Measurements from ENCODE around the gene USH2A.
A peak's percentile ranks its signal among the peaks of the same experiment; 100 is the strongest.
"Not testable (repeated sequence)": the region's sequence is repeated elsewhere in the genome, so short reads cannot be mapped to it uniquely, and the experiment has no call there.

The USH2A gene

DNA sequence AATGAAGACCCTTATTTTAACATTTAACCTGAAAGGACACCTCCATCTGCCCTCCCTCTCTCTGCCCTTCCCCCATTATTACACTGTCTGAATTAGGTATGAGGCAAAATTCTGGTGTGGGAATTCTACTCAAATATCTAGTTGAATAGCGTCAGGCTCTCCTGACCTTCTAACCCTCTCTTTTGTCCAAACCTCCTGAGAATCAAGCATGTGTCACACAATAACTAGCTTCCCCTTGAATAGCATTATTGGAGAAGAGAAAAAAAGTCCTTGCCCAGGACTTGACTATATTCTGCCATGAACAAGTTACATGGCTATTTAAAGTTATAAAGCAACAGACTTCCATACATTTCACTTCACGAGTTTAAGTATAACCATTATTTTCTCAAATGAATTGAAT, 35.5 kb downstream of the USH2A start:
- no peak for DNase-seq

DNA sequence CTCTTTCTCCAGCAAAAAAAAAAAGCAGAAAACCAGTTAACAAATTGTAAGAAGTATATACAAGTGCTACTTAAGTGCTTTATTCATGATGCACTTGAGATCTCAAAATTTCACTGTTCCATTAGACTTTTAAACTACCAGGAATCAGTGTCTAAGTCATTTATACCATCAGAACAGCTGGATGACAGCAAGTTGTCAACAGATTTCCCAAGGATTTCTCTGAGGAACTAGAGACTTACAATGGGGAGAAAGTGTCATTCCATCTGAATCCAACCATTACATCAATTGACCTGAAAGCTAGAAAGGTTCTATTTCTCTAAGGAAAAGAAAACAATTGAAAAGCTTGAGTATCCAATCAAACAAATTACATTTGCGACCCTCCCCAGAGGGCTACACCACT, 43.8 kb downstream of the USH2A start:
- no peak for DNase-seq

DNA sequence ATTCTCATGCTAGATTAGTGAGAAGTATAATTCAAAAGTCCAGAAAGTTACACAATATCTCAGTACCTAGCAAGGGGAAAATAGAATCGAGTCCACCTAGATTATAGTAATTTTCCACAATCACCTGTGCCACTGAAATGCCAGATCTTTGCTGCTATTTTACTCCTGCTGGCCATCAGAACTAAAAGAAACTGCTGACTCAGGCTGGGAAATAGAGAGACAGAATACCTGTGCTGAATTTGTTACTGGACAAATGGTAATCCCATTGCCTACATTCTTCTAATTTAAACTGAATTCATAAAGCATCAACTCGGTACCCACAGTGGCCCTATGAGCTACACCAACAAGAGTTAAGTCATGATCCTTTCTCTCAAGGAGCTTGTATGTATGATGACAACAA, 55.0 kb downstream of the USH2A start:
- DNase-seq, result no peak

DNA sequence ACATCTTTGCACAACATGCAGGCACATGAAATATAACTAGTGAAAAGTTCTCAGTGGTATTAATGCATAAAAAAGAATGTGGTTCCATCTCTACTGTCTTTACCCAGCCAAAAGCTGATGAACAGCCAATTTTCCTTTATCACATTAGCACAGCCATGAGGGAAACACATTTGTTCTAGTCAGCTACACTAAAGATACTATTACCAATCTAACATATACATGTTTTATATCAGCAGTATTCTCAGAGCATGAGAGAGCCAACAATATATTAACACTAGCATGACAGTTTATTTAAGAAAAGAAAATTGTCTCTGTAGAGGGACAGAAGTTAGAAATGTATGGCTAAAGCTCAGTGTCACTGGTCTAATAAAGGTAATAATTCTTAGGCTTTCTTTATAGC, 56.3 kb downstream of the USH2A start:
- DNase-seq, result no peak

DNA sequence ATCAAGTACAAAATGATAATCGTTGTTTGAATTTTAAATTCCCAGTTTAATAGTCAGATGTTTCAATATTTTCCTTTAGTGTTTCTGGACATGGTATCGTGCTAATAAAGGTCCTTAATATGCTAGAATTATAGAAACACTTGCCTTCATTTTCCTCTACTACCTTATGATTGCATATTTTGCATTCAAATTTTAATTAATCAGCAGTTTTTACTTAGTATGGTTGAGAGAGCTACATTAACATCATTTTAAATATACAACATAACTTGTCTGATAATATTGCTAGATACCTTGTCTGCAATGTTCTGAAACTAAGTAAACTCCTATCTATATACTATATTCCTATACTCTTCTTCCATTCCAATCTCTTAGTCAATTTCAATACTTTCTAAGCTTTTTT, 66.3 kb downstream of the USH2A start:
- no peak for DNase-seq

DNA sequence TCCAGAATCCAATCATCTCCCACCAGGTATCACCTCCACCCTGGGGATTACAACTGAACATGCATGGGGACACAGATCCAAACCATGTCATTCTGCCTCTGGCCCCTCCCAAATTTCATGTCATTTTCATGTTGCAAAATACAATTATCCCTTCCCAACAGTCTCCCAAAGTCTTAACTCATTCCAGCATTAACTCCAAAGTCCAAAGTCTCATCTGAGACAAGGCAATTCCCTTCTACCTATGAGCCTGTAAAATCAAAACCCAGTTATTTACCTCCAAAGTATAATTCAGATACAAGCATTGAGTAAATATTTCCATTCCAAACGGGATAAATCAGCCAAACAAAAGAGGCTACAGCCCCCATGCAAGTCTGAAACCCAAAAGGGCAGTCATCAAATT, 73.1 kb downstream of the USH2A start:
- no peak for DNase-seq

DNA sequence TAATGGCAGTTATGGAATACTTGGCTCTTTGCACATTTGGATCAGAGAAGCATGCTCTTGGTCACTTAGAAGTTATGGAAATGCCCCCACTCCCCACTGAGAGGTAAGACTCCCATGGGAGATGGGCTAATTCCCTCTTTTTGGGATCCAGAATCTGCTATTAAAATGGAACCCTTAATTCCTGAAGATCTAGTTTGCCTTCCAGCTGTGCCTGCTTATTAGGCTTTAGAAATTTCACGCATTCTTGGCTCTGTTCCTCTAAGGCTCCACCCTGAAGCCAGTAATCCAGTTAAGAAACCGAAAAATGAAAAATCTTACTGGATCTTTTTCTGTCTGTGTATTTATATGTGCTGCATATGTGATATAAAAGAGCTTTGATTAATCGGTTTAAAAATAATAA, 76.7 kb downstream of the USH2A start:
- DNase-seq, result no peak

DNA sequence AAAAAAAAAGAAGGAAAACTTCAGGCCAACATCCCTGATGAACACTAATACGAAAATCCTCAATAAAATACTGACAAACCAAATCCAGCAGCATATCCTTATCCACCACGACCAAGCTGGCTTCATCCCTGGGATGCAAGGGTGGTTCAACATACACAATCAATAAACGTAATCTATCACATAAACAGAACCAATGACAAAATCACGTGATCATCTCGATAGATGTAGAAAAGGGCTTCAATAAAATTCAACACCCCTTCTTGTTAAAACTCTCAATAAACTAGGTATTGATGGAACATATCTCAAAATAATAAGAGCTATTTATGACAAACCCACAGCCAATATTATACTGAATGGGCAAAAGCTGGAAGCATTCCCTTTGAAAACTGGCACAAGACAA, 82.7 kb downstream of the USH2A start:
- DNase-seq, result not testable (repeated sequence)

DNA sequence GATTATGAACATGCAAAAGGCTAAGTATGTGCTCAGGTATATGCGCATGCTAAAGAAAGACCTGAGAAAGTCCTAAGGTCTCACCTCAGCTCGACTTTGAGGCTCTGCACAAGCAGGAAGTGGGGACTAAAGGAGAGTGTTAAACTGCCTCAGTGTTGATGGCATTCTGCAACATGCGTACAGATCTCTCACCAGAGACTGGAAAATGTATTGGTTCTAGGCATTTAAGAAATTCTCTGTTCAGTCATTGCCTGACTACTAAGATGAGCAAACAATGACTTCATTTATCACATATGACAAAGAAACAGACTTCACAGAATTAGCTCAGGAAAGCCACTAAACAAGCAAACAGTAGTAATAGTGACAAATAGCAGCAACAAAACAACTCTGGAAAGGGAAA, 90.8 kb downstream of the USH2A start:
- no peak for DNase-seq

DNA sequence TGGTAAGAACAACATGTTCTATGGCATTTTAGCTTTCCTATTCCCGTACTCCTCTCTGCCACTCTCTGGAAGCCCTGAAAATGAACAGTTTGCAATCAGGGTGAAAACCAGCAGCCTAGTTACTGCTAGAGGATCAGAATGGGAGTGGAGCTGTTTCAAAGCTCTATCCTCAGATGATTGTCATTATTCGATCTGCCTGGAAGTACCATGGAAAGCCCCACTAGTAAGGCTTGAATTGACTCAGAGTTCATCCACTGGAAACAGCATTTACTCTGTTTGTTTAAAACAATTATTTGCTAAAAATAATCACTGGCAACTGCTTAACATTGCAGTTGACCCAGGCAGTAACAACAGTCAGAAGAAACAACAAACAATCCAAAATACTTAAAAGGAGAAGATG, 91.2 kb downstream of the USH2A start:
- no peak for DNase-seq

DNA sequence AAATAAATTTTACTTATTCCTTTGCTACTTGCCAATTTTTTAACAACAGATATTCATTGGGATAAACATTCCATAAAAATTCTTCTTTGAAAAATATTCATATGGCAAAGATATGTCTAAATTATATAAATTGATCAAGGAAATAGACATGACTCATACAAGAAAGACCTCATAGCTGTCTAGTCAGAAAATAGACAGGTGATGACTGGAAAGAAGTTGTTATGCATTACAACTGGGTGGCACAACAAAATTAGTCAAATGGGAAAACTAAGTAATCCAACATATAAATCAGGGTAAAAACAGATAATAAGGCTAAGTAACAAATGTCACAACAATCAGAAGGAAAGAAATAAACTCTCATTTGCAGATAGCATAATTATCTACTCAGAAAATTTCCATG, 92.0 kb downstream of the USH2A start:
- DNase-seq, result no peak

DNA sequence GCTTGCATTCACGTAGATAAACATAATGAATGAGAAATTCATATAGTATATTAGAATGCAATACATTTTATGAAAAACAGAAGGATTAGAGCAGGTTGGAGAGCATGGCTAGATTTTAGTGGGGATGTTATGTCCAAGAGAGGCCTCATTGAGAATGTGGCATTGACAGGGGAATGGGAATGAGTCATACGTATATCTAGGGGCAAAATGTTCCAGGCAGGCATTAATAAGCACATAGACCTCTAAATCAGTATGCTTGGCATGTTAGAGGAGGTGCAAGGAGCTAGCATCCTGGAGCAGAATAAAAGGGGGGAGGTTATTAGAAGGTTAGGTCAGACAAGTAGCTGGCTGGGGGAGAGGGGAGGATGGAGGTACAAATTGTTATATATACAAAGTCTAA, 93.0 kb downstream of the USH2A start:
- DNase-seq, result no peak

DNA sequence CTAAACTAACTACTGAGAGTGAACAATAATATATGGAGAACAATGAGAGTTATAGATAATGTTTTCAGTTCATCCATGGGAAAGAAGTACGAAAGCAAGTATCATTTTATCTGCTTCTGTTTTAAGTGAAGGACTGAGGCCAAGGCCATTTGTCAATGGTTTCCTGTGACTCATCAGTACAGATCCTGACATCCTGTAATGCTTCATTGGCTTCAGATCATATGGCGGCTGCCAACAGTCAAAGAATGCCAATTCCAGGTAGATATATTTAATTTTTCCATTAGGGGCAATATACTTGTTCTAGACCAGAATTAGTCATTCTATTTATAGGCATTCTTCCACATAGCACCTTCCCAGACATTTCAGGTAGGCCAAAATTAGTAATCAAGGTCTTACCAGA, 97.3 kb downstream of the USH2A start:
- DNase-seq, result no peak

DNA sequence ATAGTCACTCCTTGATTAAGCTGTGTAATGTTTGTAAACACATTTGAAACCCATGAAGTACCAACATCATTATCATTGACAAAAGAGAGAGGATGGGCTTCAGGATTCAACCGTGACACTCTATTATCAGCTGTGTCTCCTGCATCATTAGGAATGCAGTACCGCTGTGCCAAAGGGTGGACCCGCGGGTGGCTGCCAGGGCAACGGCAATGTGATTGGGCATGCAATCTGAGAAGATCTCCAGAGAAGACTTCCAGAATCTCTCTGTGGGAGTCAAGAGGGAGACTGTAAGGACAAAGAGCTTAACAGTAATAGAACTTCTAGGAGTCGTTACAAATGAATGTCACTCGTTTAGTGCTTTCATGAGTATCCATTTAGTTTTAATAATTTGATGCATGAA, 97.9 kb downstream of the USH2A start:
- DNase-seq, result no peak

DNA sequence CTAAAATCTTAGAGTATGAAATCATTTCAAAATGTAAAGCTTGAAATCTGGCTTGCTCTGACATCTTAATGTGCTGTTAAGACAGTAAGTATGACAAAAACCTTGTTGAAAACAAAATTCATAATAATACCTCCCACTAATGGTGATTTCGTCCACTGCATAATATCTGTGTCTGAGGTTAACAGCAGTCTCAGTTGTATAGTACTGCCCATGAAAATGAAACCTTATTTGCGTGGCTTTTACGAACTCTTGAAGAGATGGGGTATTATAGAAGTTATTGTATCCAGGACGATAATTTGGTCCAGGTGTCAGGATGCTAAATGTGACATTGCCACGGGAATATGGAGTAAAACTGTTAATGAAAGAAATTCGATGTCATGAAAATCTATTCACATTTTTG, 99.9 kb downstream of the USH2A start:
- no peak for DNase-seq

DNA sequence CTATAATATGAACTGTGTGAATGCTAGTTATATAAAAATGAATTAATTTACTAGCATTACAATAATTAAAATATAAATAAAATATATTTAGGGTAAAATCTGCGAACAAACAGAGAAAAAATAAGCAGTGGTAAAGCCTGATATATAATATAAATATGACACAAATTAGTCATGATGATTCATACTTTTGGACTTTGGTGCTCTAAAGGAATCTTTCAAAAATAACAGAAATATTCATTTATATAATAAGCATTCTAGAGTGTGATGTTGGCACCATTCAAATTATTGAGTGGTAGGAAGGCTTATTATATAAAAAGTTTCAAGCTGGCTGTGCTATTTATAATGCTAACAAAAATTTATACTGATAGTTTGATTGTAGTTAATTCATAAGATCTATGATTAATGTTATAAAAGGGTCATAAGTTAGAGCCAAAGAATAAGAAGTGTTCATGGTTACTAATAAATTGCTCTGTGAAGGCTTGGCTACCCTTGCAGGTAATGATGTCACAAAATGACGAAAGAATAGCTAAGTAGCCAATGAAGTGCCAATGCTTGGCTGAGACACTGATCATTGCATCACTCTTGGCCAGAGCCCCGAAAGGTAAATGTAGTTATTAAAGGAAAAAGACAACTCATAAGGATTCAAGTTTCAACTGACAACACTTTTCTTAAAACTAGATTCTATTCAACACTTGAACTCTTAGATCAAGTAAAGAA, 108.7 kb downstream of the USH2A start:
- DNase-seq, result no peak

DNA sequence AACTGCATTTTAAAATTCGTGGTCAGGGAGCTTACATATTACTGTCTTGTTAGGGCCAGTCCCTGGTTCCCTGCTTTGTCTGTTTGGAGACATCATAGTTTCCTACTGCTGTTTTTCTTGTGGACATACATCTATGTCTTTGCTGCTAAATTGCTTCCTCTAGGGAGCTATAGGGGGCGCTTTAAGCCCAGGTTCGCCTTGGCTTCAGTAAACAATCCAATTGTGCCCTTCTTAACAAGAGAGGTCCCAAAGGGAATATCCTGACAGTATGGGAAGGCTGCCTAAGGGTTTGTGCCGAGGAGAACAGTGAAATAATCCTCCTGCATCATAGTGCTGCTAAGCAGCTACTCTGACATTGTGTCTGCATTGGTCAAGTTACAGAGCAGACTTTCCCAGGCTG, 112.5 kb downstream of the USH2A start:
- peak; percentile 66 for DNase-seq

DNA sequence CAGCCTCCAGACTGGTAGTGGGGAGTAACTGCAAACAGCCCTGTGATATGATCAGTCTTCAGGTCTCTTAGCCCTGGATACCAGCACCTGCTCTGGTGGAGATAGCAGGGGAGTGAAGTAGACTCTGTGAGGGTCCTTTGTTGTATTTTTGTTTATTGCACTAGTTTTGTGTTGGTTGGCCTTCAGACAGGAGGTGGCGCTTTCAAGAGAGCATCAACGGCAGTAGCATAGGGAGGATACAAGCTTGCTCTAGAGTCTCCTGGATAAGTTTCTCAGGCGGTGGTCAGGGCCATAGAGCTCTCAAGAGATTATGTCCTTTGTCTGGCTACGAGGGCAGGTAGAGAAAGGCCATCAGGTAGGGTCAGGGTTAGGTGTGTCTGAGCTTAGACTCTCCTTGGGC, 116.4 kb downstream of the USH2A start:
- DNase-seq, result no peak

DNA sequence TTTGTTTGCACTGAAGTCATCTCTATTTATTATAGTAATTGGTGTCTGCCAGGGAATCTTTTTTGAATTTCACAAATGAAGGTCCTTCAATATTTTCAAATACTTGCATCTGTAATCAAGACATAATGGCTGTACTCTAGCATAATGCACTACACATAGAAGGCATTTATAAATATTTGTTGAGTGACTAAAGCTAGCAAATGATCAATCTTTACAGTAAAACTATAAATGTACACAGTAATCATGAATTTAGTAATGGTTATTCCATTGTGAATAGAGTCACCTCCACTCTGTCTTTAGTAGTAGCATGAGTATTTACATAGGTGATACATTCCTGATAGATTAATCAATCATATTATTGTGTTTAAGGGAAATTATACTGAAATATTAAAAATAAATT, 119.6 kb downstream of the USH2A start:
- DNase-seq, result no peak

DNA sequence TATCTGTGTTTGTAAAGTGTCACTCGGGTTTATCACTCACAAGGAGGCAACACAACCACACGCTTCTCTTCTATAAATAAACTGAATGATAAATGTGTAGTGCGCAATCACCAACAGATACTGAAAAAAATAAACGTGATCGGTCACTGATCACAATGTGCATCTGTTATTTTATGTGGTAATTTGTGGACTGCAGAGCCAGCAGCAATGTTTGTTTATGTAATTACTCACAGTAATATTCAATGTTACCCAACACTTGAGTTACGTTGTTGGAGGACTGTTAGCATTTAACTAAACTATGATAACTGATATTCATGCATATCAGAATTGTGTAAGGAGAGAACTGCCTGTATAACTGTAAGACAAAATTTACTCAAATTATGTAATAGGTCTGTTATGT, 129.6 kb downstream of the USH2A start:
- DNase-seq, result no peak

DNA sequence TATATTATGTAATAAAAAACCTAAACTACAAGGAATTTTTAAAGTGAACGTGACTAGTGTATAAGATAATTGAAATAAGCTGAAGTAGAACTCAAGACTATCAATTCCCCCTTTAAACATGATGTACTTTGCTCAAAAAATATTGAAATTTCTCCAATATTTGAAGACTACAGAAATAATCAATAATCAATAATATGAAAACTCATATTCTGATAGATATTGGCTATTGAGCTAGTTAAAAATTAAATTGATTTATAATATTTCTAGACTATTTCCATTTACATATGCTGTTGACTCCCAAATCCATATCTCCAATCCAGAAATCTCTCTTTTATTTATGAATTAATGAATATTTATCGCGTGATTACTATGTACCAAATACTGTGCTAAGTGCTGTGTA, 133.2 kb downstream of the USH2A start:
- no peak for DNase-seq

DNA sequence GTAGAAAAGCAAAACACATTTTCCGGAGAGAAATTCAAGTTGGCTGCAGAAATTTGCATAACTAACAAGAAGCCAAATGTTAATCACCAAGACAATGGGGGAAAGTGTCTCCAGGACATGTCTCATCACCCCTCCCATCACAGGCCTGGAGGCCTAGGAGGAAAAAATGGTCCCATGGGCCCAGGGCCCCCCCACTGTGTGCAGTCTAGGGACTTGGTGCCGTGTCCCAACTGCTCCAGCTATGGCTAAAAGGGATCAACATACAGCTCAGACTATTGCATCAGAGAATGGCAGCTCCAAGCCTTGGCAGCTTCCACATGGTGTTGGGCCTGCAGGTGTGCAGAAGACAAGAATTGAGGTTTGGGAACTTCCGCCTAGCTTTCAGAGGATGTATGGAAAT, 138.2 kb downstream of the USH2A start:
- no peak for DNase-seq

DNA sequence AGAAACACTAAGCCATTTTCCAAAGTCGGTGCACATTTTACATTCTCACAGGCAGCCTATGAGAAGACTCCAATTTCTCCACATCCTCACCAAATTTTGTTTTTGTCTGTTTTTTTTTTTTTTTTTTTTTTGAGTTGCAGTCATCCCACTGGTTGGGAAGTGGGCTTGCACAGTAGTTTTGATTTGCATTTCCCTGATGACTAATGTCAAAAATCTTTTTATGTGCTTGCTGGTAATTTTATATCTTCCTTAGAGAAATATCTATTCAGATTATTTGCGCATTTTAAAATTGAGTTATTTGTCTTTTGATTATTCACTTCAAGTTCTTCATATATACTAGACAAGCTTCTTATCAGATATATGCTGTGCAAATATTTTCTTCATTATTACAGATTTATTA, 141.5 kb downstream of the USH2A start:
- no peak for DNase-seq

DNA sequence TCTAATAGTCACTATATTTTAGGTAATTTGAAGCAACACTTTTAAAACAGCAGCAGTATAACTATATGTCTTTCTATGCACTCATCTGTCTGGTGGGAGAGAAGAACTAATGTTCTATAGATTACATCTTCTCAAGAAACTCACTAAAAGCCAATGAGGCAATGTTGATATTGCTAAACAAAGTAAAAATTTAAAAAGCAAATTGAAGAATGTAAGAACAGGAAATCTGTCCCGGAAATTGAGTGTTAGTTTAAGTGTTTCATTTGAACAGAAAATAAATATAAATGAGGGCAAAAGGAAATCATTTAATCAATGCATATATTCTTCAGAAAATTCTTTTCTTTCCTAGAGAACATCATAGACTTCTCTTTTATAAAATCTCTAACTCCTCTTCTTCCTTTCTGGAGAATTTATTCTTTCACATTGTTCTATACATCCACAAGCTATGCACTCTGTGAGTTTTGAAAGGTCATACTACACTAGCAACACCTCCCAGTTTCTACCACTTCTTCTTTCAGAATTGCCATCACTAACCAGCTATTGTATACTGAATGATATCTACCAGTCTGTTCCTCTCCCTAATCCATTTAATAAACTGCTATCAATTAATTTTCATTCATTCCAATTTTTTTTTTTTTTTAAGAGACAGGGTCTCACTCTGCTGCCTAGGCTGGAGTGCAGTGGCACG, 153.0 kb downstream of the USH2A start:
- DNase-seq, result no peak

DNA sequence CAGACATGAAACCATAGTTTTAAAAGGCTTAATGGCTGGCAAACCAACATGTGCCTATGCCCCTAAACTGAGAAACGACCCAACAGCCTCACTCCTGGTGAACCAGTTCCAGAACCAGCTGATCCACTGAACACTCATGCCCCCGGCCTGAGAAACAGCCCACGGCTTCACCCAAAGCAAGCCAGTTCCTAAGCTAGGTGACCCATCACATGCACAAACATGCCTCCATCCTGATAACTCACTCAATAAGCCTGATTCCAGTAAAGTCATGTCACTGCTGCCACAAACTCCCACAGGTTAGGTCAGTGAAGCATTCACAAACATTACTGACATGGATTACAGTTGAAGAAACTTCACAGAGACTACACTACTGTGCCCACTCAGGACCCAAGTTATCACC, 161.6 kb downstream of the USH2A start:
- no peak for DNase-seq
